H9 (cell line): ENCODE measurements around the gene UPF3A. TPM values are rescaled to one million over a fixed set of nuclear protein-coding genes. Genes with fewer than 3 reads are reported as not detected.

ENCODE experiments used
- DNase-seq: peaks from one replicate; pipeline ENCODE4 v3.0.0-alpha.2; 2017
- H2AFZ ChIP-seq: one replicate; pipeline ENCODE4 v1.6.1; 2013; ENCODE audit warnings: mild to moderate bottlenecking, low read length, control low read depth, moderate library complexity
- H2AK5ac ChIP-seq: 2 replicates; pipeline ENCODE4 v1.6.1; 2013; ENCODE audit warnings: low read length, control low read depth, mixed read lengths; ENCODE audit not compliant: insufficient read length
- H2BK120ac ChIP-seq: one replicate; pipeline ENCODE4 v1.6.1; 2013; ENCODE audit warnings: low read depth, mild to moderate bottlenecking, low read length, control low read depth, inconsistent platforms; ENCODE audit not compliant: poor library complexity, severe bottlenecking
- H2BK12ac ChIP-seq: 2 replicates; pipeline ENCODE4 v1.6.1; 2013; ENCODE audit warnings: low read length, control low read depth, mixed read lengths, low read depth; ENCODE audit not compliant: insufficient read length
- H2BK15ac ChIP-seq: 2 replicates; pipeline ENCODE4 v1.6.1; 2013; ENCODE audit warnings: low read depth, low read length, control low read depth
- H2BK20ac ChIP-seq: one replicate; pipeline ENCODE4 v1.6.1; 2013; ENCODE audit warnings: low read depth, mild to moderate bottlenecking, low read length, control low read depth, inconsistent platforms; ENCODE audit not compliant: poor library complexity, severe bottlenecking
- H2BK5ac ChIP-seq: 2 replicates; pipeline ENCODE4 v1.6.1; 2013; ENCODE audit warnings: low read length, control low read depth, mixed read lengths; ENCODE audit not compliant: insufficient read length
- H3K14ac ChIP-seq: 2 replicates; pipeline ENCODE4 v1.6.1; 2013; ENCODE audit warnings: low read length, control low read depth; ENCODE audit not compliant: insufficient read depth
- H3K18ac ChIP-seq: 2 replicates; pipeline ENCODE4 v1.6.1; 2013; ENCODE audit warnings: low read depth, mild to moderate bottlenecking, mixed read lengths, low read length, control low read depth; ENCODE audit not compliant: insufficient read length
- H3K23ac ChIP-seq: 2 replicates; pipeline ENCODE4 v1.6.1; 2013; ENCODE audit warnings: low read length, control low read depth, mixed read lengths, low read depth; ENCODE audit not compliant: insufficient read length
- H3K23me2 ChIP-seq: 2 replicates; pipeline ENCODE4 v1.6.1; 2013; ENCODE audit warnings: low read depth, mild to moderate bottlenecking, mixed read lengths, low read length, control low read depth; ENCODE audit not compliant: insufficient read length, poor library complexity, severe bottlenecking
- H3K27ac ChIP-seq: 2 replicates; pipeline ENCODE4 v1.5.1; 2013; ENCODE audit warnings: low read length, control low read depth, mixed read lengths, low read depth; ENCODE audit not compliant: insufficient read length
- H3K27me3 ChIP-seq: 2 replicates; pipeline ENCODE4 v1.6.1; 2013; ENCODE audit warnings: low read length, control low read depth, inconsistent platforms; ENCODE audit not compliant: insufficient read depth
- H3K4ac ChIP-seq: 2 replicates; pipeline ENCODE4 v1.6.1; 2013; ENCODE audit warnings: low read depth, mild to moderate bottlenecking, control low read depth, inconsistent platforms, low read length, moderate library complexity
- H3K4me1 ChIP-seq: 2 replicates; pipeline ENCODE4 v1.6.1; 2013; ENCODE audit warnings: low read length, control low read depth, inconsistent platforms; ENCODE audit not compliant: insufficient read depth
- H3K4me2 ChIP-seq: 2 replicates; pipeline ENCODE4 v1.6.1; 2013; ENCODE audit warnings: low read length, control low read depth, mixed read lengths; ENCODE audit not compliant: insufficient read length, insufficient read depth
- H3K56ac ChIP-seq: 2 replicates; pipeline ENCODE4 v1.6.1; 2013; ENCODE audit warnings: low read depth, mild to moderate bottlenecking, mixed read lengths, low read length, control low read depth; ENCODE audit not compliant: insufficient read length
- H3K79me1 ChIP-seq: 2 replicates; pipeline ENCODE4 v1.6.1; 2013; ENCODE audit warnings: low read depth, mild to moderate bottlenecking, moderate library complexity, low read length, control low read depth, inconsistent platforms; ENCODE audit not compliant: insufficient read depth, poor library complexity, severe bottlenecking
- H3K79me2 ChIP-seq: 2 replicates; pipeline ENCODE4 v1.6.1; 2013; ENCODE audit warnings: low read length, control low read depth, inconsistent platforms; ENCODE audit not compliant: insufficient read depth
- H3K9ac ChIP-seq: 2 replicates; pipeline ENCODE4 v1.6.1; 2013; ENCODE audit warnings: low read length, control low read depth, mixed read lengths; ENCODE audit not compliant: insufficient read length; ENCODE audit errors: extremely low read depth
- H3K9me3 ChIP-seq: one replicate; pipeline ENCODE4 v1.6.1; 2013; ENCODE audit warnings: low read depth, low read length, inconsistent platforms; ENCODE audit not compliant: control insufficient read depth
- H3T11ph ChIP-seq: one replicate; pipeline ENCODE4 v1.6.1; 2013; ENCODE audit warnings: mild to moderate bottlenecking, low read length, control low read depth, inconsistent platforms
- H4K20me1 ChIP-seq: one replicate; pipeline ENCODE4 v1.6.1; 2013; ENCODE audit not compliant: control insufficient read depth, insufficient read length, insufficient read depth
- H4K5ac ChIP-seq: 2 replicates; pipeline ENCODE4 v1.6.1; 2013; ENCODE audit warnings: low read depth, mild to moderate bottlenecking, mixed read lengths, low read length, control low read depth; ENCODE audit not compliant: insufficient read length
- H4K8ac ChIP-seq: replicated peaks from 2 replicates; pipeline ENCODE4 v1.6.1; 2013; ENCODE audit warnings: low read length, control low read depth, mixed read lengths, low read depth; ENCODE audit not compliant: insufficient read length
- H4K91ac ChIP-seq: 2 replicates; pipeline ENCODE4 v1.6.1; 2013; ENCODE audit warnings: low read depth, mild to moderate bottlenecking, moderate library complexity, mixed read lengths, low read length, control low read depth; ENCODE audit not compliant: insufficient read length
- H3K27ac Mint-ChIP-seq, 3 experiments: 2 replicates in 2 of 3; 3 replicates in 1 of 3; pipeline ENCODE4 v1.8.0; 2020 to 2021; ENCODE audit warnings: mixed read lengths in 3 of 3, mild to moderate bottlenecking in 1 of 3, moderate library complexity in 1 of 3
- H3K27me3 Mint-ChIP-seq: 2 replicates; pipeline ENCODE4 v1.8.0; 2021; ENCODE audit warnings: low read depth, mild to moderate bottlenecking, moderate library complexity, mixed read lengths
- H3K36me3 Mint-ChIP-seq, 3 experiments: 2 replicates in 2 of 3; 3 replicates in 1 of 3; pipeline ENCODE4 v1.8.0; 2020 to 2021; ENCODE audit warnings: low read depth in 3 of 3, mixed read lengths in 3 of 3; ENCODE audit not compliant: insufficient read depth in 1 of 3
- H3K4me1 Mint-ChIP-seq, 2 experiments: 2 replicates each; pipeline ENCODE4 v1.8.0; 2020; ENCODE audit warnings: mixed read lengths in 2 of 2
- H3K4me3 Mint-ChIP-seq, 2 experiments: 2 replicates in 1 of 2; 3 replicates in 1 of 2; pipeline ENCODE4 v1.8.0; 2020 to 2021; ENCODE audit warnings: mild to moderate bottlenecking in 2 of 2, mixed read lengths in 2 of 2, moderate library complexity in 1 of 2
- H3K9me3 Mint-ChIP-seq, 2 experiments: 2 replicates in 1 of 2; 3 replicates in 1 of 2; pipeline ENCODE4 v1.8.0; 2020; ENCODE audit warnings: mild to moderate bottlenecking in 2 of 2, mixed read lengths in 2 of 2, moderate library complexity in 1 of 2
- CTCF ChIP-seq: fragments of 200-600 bp; sonication (generic); conservative IDR thresholded peaks from 3 replicates; pipeline ENCODE4 v1.8.0; 2021; ENCODE audit warnings: antibody characterized with exemption, mild to moderate bottlenecking
- WGBS: extraction: QIAGEN DNeasy Blood & Tissue Kit; methylation state at CpG from one replicate; pipeline ENCODE4 v1.1.7; 2013; ENCODE audit warnings: missing lambda C conversion rate, low lambda C conversion rate, mixed read lengths; ENCODE audit not compliant: insufficient read length; ENCODE audit errors: extremely low coverage; 5-methylcytosine and 5-hydroxymethylcytosine counted together
- total RNA-seq: library from RNA; stranded (reverse); gene quantifications from 2 replicates; pipeline ENCODE4 v1.2.1, GENCODE V29; 2021

UPF3A gene
- total RNA-seq, 1 experiment from 2014 or later = 81.8 TPM

DNA sequence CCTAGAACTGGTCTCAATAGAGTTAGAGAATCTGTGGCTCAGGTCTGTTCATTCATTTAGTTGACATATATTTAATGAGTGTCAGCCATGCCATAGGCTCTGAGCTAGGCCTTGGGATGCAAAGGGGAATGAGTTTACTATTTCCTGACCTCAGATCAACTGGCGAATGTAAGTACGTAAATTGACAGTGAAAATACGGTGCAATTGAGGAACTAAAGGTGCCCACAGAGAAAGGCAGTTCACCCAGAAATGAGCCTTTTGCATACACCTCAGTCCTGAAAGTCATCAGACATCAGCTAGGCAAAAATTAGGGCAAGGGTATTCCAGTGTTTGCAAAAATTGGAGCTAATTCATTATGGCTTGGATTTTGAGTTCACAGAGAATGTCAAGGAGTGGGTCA, 20.6 kb upstream of the UPF3A start:
- Histone ChIP-seq H2BK12ac (no peak overlapping the region), H2AFZ (no peak overlapping the region), H3K4me2 (no peak overlapping the region), H3K23ac (no peak overlapping the region), H3K14ac (no peak overlapping the region), H3K4me1 (no peaks in the 10 kb centered on the region), H3K18ac (no peak overlapping the region), H3K27me3 (no peaks in the 10 kb centered on the region), H2BK15ac (no peak overlapping the region), H3K9ac (no peak overlapping the region), H2BK5ac (no peak overlapping the region), H4K20me1 (no peaks in the 10 kb centered on the region), H2BK120ac (no peak overlapping the region), H3K9me3 (no peaks in the 10 kb centered on the region), H2BK20ac (no peak overlapping the region), H4K8ac (no peak overlapping the region), H4K5ac (no peak overlapping the region), H4K91ac (no peak overlapping the region), H3K27ac (no peak overlapping the region), H3K23me2 (no peaks in the 10 kb centered on the region), H3K56ac (no peak overlapping the region), H3K79me2 (no peaks in the 10 kb centered on the region), H3T11ph (no peak overlapping the region), H3K4ac (no peak overlapping the region), H3K79me1 (no peaks in the 10 kb centered on the region), H2AK5ac (no peak overlapping the region)
- Mint-ChIP-seq H3K9me3 (no peaks in the 10 kb centered on the region), H3K36me3 (peaks cover 41 to 87% (median 77%) of the 10 kb centered on the region in 3 experiments; a peak in 6 of 7 replicates), H3K27me3 (no peaks in the 10 kb centered on the region; the same call in 1 of the 2 replicates), H3K4me3 (no peak overlapping the region), H3K4me1 (peaks cover 15 to 18% of the 10 kb centered on the region in 2 experiments), H3K27ac (peak overlapping the region in 2 of 3 experiments; percentile 26 to 62; a peak in 3 of 7 replicates)
- WGBS = no CpG with 5 or more reads among the region's 3 CpGs
- TF ChIP-seq CTCF = no peak
- DNase-seq = no peak
